ENCODE results near the gene ATAD3C. TPM values are rescaled to one million over a fixed set of nuclear protein-coding genes. Genes with fewer than 3 reads are reported as not detected.

ATAD3C gene
- polyA plus RNA-seq, 2 donors = 1.8 to 2.1 TPM

Other genes with a start within 250 kb of the ATAD3C start
- 1 to 10 TPM; 1.9 to 4.3 TPM for gene TNFRSF18, start 243.1 kb upstream of the ATAD3C start, polyA plus RNA-seq
- gene TNFRSF4, start 235.5 kb upstream of the ATAD3C start, polyA plus RNA-seq = 1 to 10 TPM in 1 of 2 donors, under 1 TPM in 1; 0.73 to 1.1 TPM
- 10 to 100 TPM; 43.9 to 68.0 TPM for gene SDF4, start 217.7 kb upstream of the ATAD3C start, polyA plus RNA-seq
- gene B3GALT6, start 217.5 kb upstream of the ATAD3C start, polyA plus RNA-seq = 1 to 10 TPM; 4.5 to 6.7 TPM
- gene C1QTNF12, start 203.0 kb upstream of the ATAD3C start, polyA plus RNA-seq = 1 to 10 TPM; 1.6 to 3.0 TPM
- 10 to 100 TPM; 38.2 to 40.9 TPM for gene UBE2J2, start 175.8 kb upstream of the ATAD3C start, polyA plus RNA-seq
- 1 to 10 TPM; 2.8 to 9.9 TPM for gene SCNN1D, start 169.3 kb upstream of the ATAD3C start, polyA plus RNA-seq
- 100 to 1,000 TPM in 1 of 2 donors, 10 to 100 TPM in 1; 47.7 to 120 TPM for gene ACAP3, start 141.8 kb upstream of the ATAD3C start, polyA plus RNA-seq
- 10 to 100 TPM; 24.4 to 24.8 TPM for gene PUSL1, start 141.1 kb upstream of the ATAD3C start, polyA plus RNA-seq
- gene INTS11, start 125.0 kb upstream of the ATAD3C start, polyA plus RNA-seq = 100 to 1,000 TPM in 1 of 2 donors, 10 to 100 TPM in 1; 74.1 to 127 TPM
- gene CPTP, start 124.9 kb upstream of the ATAD3C start, polyA plus RNA-seq = 10 to 100 TPM; 38.3 to 73.1 TPM
- gene TAS1R3, start 118.4 kb upstream of the ATAD3C start, polyA plus RNA-seq = 1 to 10 TPM in 1 of 2 donors, under 1 TPM in 1; 0.28 to 1.9 TPM
- gene DVL1, start 100.3 kb upstream of the ATAD3C start, polyA plus RNA-seq = 100 to 1,000 TPM in 1 of 2 donors, 10 to 100 TPM in 1; 57.5 to 107 TPM
- gene MXRA8, start 91.1 kb upstream of the ATAD3C start, polyA plus RNA-seq = 10 to 100 TPM in 1 of 2 donors, 1 to 10 TPM in 1; 7.5 to 14.7 TPM
- gene AURKAIP1, start 74.5 kb upstream of the ATAD3C start, polyA plus RNA-seq = 100 to 1,000 TPM; 155 to 158 TPM
- 100 to 1,000 TPM in 1 of 2 donors, 10 to 100 TPM in 1; 97.9 to 210 TPM for gene CCNL2, start 50.4 kb upstream of the ATAD3C start, polyA plus RNA-seq
- gene MRPL20, start 42.4 kb upstream of the ATAD3C start, polyA plus RNA-seq = 100 to 1,000 TPM in 1 of 2 donors, 10 to 100 TPM in 1; 59.1 to 148 TPM
- gene ANKRD65, start 28.4 kb upstream of the ATAD3C start, polyA plus RNA-seq = 10 to 100 TPM; 10.6 to 12.4 TPM
- 10 to 100 TPM; 21.0 to 21.4 TPM for gene VWA1, start 14.0 kb upstream of the ATAD3C start, polyA plus RNA-seq
- gene ATAD3B, start 22.1 kb downstream of the ATAD3C start, polyA plus RNA-seq = 10 to 100 TPM; 20.7 to 43.3 TPM
- 10 to 100 TPM; 25.4 to 26.1 TPM for gene ATAD3A, start 62.5 kb downstream of the ATAD3C start, polyA plus RNA-seq
- 1 to 10 TPM; 2.1 to 3.1 TPM for gene TMEM240, start 90.9 kb downstream of the ATAD3C start, polyA plus RNA-seq
- gene SSU72, start 125.2 kb downstream of the ATAD3C start, polyA plus RNA-seq = 10 to 100 TPM; 67.7 to 91.4 TPM
- 1 to 10 TPM; 7.5 to 8.3 TPM for gene FNDC10, start 150.4 kb downstream of the ATAD3C start, polyA plus RNA-seq
- gene MIB2, start 165.8 kb downstream of the ATAD3C start, polyA plus RNA-seq = 100 to 1,000 TPM in 1 of 2 donors, 10 to 100 TPM in 1; 89.9 to 153 TPM
- 1 to 10 TPM in 1 of 2 donors, under 1 TPM in 1; 0.91 to 2.7 TPM for gene MMP23B, start 182.5 kb downstream of the ATAD3C start, polyA plus RNA-seq
- 10 to 100 TPM; 20.6 to 21.0 TPM for gene CDK11B, start 209.3 kb downstream of the ATAD3C start, polyA plus RNA-seq
- gene SLC35E2B, start 243.1 kb downstream of the ATAD3C start, polyA plus RNA-seq = 10 to 100 TPM; 12.0 to 17.9 TPM

Data from esophagus (tissue), 2 donors.